ENCODE results near the gene HSD3B7. TPM values are rescaled to one million over a fixed set of nuclear protein-coding genes. Genes with fewer than 3 reads are reported as not detected.

Gene HSD3B7
- total RNA-seq, 1 experiment from 2014 or later = 5.0 TPM

GRCh38 chr16:30953111-30953510 lies 31.9 kb upstream of the HSD3B7 start:
- Histone ChIP-seq H3K9me3 (no peaks in the 10 kb centered on the region), H3K4me3 (no peak overlapping the region), H3K36me3 (no peaks in the 10 kb centered on the region; the same call in 1 of the 2 replicates), H3K27me3 (no peaks in the 10 kb centered on the region)
- no peak for DNase-seq

GRCh38 chr16:30953511-30954124 lies 31.4 kb upstream of the HSD3B7 start:
- peak; percentile 71 for DNase-seq
- peaks cover 1% of the 10 kb centered on the region for H3K36me3 ChIP-seq
- no peak overlapping the region for H3K4me3 ChIP-seq
- H3K27me3 ChIP-seq = no peaks in the 10 kb centered on the region
- H3K9me3 ChIP-seq = no peaks in the 10 kb centered on the region

GRCh38 chr16:30954993-30955392 lies 30.0 kb upstream of the HSD3B7 start:
- H3K9me3 ChIP-seq = no peaks in the 10 kb centered on the region
- no peak for DNase-seq
- no peak overlapping the region for H3K4me3 ChIP-seq
- peaks cover 15% of the 10 kb centered on the region for H3K36me3 ChIP-seq
- H3K27me3 ChIP-seq = no peaks in the 10 kb centered on the region

GRCh38 chr16:30956601-30957455 lies 28.2 kb upstream of the HSD3B7 start:
- no peaks in the 10 kb centered on the region for H3K9me3 ChIP-seq
- DNase-seq = peak; percentile 95
- H3K27me3 ChIP-seq = no peaks in the 10 kb centered on the region
- H3K4me3 ChIP-seq = peak overlapping the region; percentile 100
- peaks cover 31% of the 10 kb centered on the region for H3K36me3 ChIP-seq

GRCh38 chr16:30957456-30958174 lies 27.4 kb upstream of the HSD3B7 start, which contains the start of gene SETD1A:
Gene SETD1A, plus strand, starts transcription at chr16:30957754. Its CDS starts 978 bp downstream, at chr16:30958732.
- Histone ChIP-seq H3K27me3 (no peaks in the 10 kb centered on the region), H3K4me3 (peak within 1 kb of the TSS; percentile 100), H3K9me3 (no peaks in the 10 kb centered on the region), H3K36me3 (peaks cover 39% of the 10 kb centered on the region)
- DNase-seq = peak; percentile 99

- Histone ChIP-seq H3K27me3 (no peaks in the 10 kb centered on the region), H3K36me3 (peaks cover 47% of the 10 kb centered on the region), H3K9me3 (no peaks in the 10 kb centered on the region), H3K4me3 (peak overlapping the region; percentile 100)
- peak; percentile 70 for DNase-seq
Measured at GRCh38 chr16:30958175-30959079, 26.6 kb upstream of the HSD3B7 start.

GRCh38 chr16:30961384-30961783 lies 23.6 kb upstream of the HSD3B7 start:
- Histone ChIP-seq H3K9me3 (no peaks in the 10 kb centered on the region), H3K27me3 (no peaks in the 10 kb centered on the region), H3K4me3 (no peak overlapping the region), H3K36me3 (peaks cover 75% of the 10 kb centered on the region)
- DNase-seq = no peak

GRCh38 chr16:30963925-30964511 lies 21.0 kb upstream of the HSD3B7 start:
- no peak overlapping the region for H3K4me3 ChIP-seq
- peaks cover 96% of the 10 kb centered on the region for H3K36me3 ChIP-seq
- no peaks in the 10 kb centered on the region for H3K9me3 ChIP-seq
- no peak for DNase-seq
- H3K27me3 ChIP-seq = no peaks in the 10 kb centered on the region

GRCh38 chr16:30964574-30965226 lies 20.3 kb upstream of the HSD3B7 start:
- Histone ChIP-seq H3K9me3 (no peaks in the 10 kb centered on the region), H3K27me3 (no peaks in the 10 kb centered on the region), H3K36me3 (peaks cover 95% of the 10 kb centered on the region), H3K4me3 (no peak overlapping the region)
- DNase-seq = no peak

GRCh38 chr16:30965436-30965835 lies 19.6 kb upstream of the HSD3B7 start:
- Histone ChIP-seq H3K27me3 (no peaks in the 10 kb centered on the region), H3K9me3 (no peaks in the 10 kb centered on the region), H3K36me3 (peaks cover 95% of the 10 kb centered on the region)

GRCh38 chr16:30966033-30966619 lies 18.9 kb upstream of the HSD3B7 start:
- Histone ChIP-seq H3K9me3 (no peaks in the 10 kb centered on the region), H3K36me3 (peaks cover 97% of the 10 kb centered on the region), H3K27me3 (no peaks in the 10 kb centered on the region), H3K4me3 (no peak overlapping the region)
- DNase-seq = no peak

More at GRCh38 chr16:30965436-30965835, 19.6 kb upstream of the HSD3B7 start:
- DNase-seq = no peak
- H3K4me3 ChIP-seq = no peak overlapping the region

GRCh38 chr16:30967795-30968194 lies 17.2 kb upstream of the HSD3B7 start:
- Histone ChIP-seq H3K36me3 (peaks cover 95% of the 10 kb centered on the region), H3K4me3 (no peak overlapping the region), H3K9me3 (no peaks in the 10 kb centered on the region), H3K27me3 (no peaks in the 10 kb centered on the region)
- DNase-seq = no peak

GRCh38 chr16:30969246-30969842 lies 15.7 kb upstream of the HSD3B7 start:
- no peak for DNase-seq
- Histone ChIP-seq H3K27me3 (no peaks in the 10 kb centered on the region), H3K36me3 (peaks cover 95% of the 10 kb centered on the region), H3K4me3 (no peak overlapping the region), H3K9me3 (no peaks in the 10 kb centered on the region)

- H3K9me3 ChIP-seq = no peaks in the 10 kb centered on the region
- H3K36me3 ChIP-seq = peaks cover 93% of the 10 kb centered on the region
- H3K4me3 ChIP-seq = no peak overlapping the region
- H3K27me3 ChIP-seq = no peaks in the 10 kb centered on the region
- DNase-seq = no peak
Measured at GRCh38 chr16:30971298-30971697, 13.7 kb upstream of the HSD3B7 start.

- H3K4me3 ChIP-seq = no peak overlapping the region
- H3K36me3 ChIP-seq = peaks cover 91% of the 10 kb centered on the region
- no peak for DNase-seq
- no peaks in the 10 kb centered on the region for H3K9me3 ChIP-seq
- H3K27me3 ChIP-seq = no peaks in the 10 kb centered on the region
Measured at GRCh38 chr16:30972872-30973271, 12.1 kb upstream of the HSD3B7 start.

Data from MG63 (cell line).